OCI-LY7 (cell line): ENCODE results near the gene ARL6.

Experiments
- CTCF ChIP-seq: fragments of 200-600 bp; sonication (generic); conservative IDR thresholded peaks from 2 replicates; pipeline ENCODE4 v1.5.1; 2014; ENCODE audit warnings: mild to moderate bottlenecking, antibody characterized with exemption, low read length, moderate library complexity, mixed read lengths
- EZH2phosphoT487 ChIP-seq: fragments of 200-600 bp; sonication (generic); IDR thresholded peaks from 2 replicates; pipeline ENCODE4 v1.6.1; 2018; ENCODE audit warnings: low read depth, borderline replicate concordance, mild to moderate bottlenecking, mixed run types, antibody characterized with exemption, low read length, moderate library complexity, mixed read lengths

- no peak for TF ChIP-seq CTCF
- no peak for TF ChIP-seq EZH2phosphoT487
Measured at GRCh38 chr3:97830638-97831037, 66.1 kb downstream of the ARL6 start.
